GM18909 (cell line): ENCODE measurements around the gene LRRC4C.

Experiments
- ATAC-seq: cut with Tn5 transposase; IDR thresholded peaks from one replicate; pipeline ENCODE4 v1.9.1; 2021; ENCODE audit warnings: mild to moderate bottlenecking; ENCODE audit not compliant: unreplicated experiment, poor library complexity

Gene LRRC4C

GRCh38 chr11:41459465-41460401, at the start of gene LRRC4C:
TSS of gene LRRC4C (minus strand) at chr11:41459652.
- ATAC-seq = no peak

DNA sequence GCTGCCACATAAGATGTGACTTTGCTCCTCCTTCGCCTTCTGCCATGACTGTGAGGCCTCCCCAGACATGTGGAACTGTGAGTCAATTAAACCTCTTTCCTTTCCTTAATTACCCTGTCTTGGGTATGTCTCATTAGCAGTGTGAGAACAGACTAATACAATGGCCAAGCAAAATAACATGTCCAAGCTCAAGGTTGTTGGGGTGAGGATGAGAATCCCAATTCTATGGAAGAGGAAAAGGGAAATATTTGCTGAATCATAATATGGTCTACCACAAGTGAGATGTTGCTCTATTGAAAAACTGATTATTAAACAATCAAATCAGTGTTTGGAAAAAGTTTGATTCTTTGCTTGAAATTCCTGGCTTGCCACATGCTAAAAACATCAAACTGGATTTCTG, 48.7 kb upstream of the LRRC4C start:
- ATAC-seq = no peak

DNA sequence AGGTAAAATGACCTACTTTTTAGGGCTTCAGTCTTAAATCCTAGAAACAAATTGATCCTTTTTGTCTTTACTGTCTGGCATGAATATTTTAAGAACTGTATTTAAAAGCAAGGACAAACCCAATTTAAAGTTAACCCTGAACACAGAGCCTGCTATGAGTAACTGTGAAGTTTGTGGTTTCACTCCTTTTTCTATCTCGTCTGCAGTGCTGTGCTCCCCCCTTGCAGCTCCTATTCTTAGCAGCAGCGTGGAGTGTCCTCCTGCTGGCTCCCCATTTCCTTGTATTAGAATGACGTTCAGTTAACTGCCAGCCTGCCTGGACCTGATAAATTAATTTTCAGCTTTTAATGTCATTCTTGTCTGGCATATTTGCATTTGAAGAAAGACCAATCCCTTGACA, 40.0 kb upstream of the LRRC4C start:
- no peak for ATAC-seq

DNA sequence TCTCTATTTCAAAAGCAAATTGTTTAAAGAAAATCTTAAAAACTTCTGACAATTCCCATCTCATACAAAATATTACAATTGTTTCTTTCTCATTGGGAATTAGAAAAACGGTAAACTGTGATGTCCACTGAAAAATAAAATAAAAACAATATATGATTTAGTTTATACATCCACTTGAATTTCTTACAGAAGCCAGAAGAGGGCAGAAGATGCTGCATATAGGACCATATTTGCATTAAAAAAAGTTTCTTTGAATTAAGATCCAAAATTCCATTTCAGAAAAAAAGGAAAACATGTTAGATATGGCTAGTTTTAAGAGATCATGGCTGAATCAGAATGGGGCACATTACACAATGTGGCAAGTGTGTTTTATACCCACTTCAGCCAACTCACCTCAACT, 39.3 kb upstream of the LRRC4C start:
- ATAC-seq = no peak

DNA sequence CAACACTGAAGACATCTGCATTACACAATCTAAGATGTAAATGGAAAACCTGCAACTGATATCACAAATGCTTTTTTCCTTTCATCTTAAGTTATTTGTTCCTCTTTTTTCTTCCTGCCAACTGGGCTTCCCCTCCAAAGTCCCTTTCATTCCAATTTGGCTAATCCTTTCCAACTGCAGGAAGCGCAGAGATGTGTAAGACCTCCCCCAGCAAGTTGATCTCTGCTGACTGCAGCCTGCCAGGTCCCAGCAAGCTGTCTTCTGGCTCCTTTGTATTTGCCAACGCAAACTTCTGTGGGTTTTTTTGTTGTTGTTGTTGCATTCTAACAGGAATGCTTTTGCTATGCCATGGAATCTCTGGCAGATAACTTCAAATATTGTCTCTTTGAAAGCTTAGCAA, 38.5 kb upstream of the LRRC4C start:
- no peak for ATAC-seq

- ATAC-seq = no peak
Measured at GRCh38 chr11:41494716-41495115, 35.3 kb upstream of the LRRC4C start.

DNA sequence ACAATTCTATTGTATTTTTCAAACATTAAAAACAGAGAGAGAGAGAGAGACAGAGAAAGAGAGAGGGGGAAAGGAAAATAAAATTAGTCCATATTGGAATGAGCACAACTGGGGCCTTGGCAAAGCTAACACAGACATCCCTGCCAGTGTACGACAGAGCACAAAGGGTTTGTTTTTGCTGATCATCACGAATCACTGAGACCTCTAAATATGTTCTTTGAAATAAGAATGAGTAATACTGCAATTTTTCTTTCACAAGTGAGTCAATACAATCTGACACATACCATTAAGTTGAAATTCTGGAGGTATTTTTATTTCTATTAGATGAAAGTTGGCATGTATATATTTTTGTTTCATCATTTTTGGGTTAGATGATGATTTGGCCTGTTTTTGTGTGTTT, 27.0 kb upstream of the LRRC4C start:
- no peak for ATAC-seq

DNA sequence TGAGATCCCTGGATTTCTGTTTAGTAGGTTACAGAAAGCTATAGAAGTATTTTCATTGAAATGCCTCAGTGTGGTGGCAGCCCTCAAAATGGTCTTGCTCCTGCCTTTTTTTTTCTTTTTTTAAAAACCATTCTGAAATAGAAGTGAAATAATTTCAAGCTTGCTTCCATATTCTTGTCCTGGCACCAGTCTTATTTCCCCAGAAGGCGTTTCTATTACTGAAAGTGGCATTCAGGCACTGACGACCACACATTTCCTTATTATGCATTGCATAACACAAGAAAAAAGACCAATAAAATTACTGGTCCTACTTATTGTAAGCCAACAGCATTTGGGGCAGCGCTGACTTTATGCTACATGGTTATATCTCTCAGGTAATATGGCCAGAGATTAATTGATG, 24.5 kb upstream of the LRRC4C start:
- ATAC-seq = no peak

GRCh38 chr11:41479179-41479578, 19.7 kb upstream of the LRRC4C start:
- no peak for ATAC-seq

- no peak for ATAC-seq
Measured at GRCh38 chr11:41461057-41461681, 1.7 kb upstream of the LRRC4C start.

GRCh38 chr11:41458641-41459040, 811 bp downstream of the LRRC4C start:
- ATAC-seq = no peak

GRCh38 chr11:41458154-41458553, 1.3 kb downstream of the LRRC4C start:
- no peak for ATAC-seq

GRCh38 chr11:41457216-41458014, 2.0 kb downstream of the LRRC4C start:
- ATAC-seq = no peak

- ATAC-seq = no peak
Measured at GRCh38 chr11:41456269-41456668, 3.2 kb downstream of the LRRC4C start.

DNA sequence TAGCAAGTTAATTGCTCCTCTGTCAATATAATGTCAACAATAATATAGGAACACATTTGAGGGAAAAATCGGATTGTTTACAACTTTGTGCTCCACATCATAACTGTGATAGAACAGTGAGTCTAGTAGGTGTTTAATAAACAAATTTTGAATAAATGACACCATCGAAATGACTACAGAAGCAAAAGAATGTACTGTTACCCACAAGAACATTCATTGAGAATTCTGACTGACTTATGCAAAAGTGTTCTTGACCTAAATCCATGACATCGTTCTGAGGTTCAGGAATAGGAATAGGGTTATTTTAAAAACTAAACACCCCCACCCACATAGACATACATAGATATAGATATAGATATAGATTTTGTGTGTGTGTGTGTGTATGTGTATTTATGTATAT, 8.4 kb downstream of the LRRC4C start:
- no peak for ATAC-seq

- no peak for ATAC-seq
Measured at GRCh38 chr11:41449483-41450050, 9.9 kb downstream of the LRRC4C start.

GRCh38 chr11:41446566-41446965, 12.9 kb downstream of the LRRC4C start:
- no peak for ATAC-seq

- ATAC-seq = no peak
Measured at GRCh38 chr11:41446107-41446506, 13.3 kb downstream of the LRRC4C start.

DNA sequence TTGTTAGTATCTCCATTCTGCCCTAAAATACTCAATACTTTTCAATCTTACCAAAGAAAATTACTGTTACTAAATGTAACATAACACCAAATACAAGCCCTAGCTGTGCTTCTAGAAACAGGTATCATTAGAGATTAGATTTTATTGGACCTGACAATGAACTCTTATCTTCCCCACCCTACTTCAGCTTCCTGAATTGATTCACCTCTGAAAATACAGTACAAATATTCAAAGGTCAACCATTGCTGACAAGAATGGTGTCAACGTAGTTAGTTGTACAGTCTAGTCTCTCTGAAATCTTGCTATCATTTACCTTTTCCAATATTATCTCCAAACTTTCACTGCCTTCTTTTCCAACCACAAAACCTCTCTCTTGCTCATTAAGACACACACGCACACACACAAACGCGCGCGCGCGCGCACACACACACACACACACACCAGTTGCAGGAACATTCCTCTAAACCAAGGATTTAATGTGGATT, 22.4 kb downstream of the LRRC4C start:
- ATAC-seq = no peak

DNA sequence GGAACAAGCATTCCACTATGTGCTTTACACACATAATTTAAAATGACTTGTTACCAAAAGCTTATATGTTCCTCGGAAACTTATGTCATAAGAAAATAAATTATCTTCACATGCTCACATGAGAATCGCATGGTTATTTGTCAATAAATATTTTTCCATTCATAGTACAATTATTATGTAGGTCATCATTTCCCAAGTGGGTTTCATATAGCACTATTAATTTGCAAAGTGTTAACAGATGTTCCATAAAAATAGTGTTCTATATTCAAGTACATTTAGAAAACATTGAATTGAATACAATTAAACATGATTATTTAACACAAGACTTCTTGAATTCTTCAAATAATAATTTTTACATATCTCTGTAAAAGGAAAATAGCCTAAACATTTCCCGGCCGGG, 23.9 kb downstream of the LRRC4C start:
- no peak for ATAC-seq
